Transverse colon (tissue), 4 donors: ENCODE measurements around the gene TMUB1. TPM values are rescaled to one million over a fixed set of nuclear protein-coding genes. Genes with fewer than 3 reads are reported as not detected.

ENCODE experiments used
- DNase-seq: peaks from one replicate; pipeline ENCODE4 v3.0.0-alpha.2; 2019
- H3K27ac ChIP-seq, 4 donors: fragments of 200-600 bp; sonication (generic); 2 replicates each; pipeline ENCODE4 v1.5.1; 2016 to 2018; ENCODE audit warnings: inconsistent platforms in 4 of 4
- H3K27me3 ChIP-seq: fragments of 200-600 bp; sonication (generic); 2 replicates; pipeline ENCODE4 v1.5.1; 2017; ENCODE audit warnings: inconsistent platforms
- H3K36me3 ChIP-seq, 4 donors: fragments of 200-600 bp; sonication (generic); 2 replicates each; pipeline ENCODE4 v1.5.1; 2017 to 2019; ENCODE audit warnings: inconsistent platforms in 4 of 4
- H3K4me1 ChIP-seq, 4 donors: fragments of 200-600 bp; sonication (generic); 2 replicates each; pipeline ENCODE4 v1.5.1; 2017 to 2020; ENCODE audit warnings: inconsistent platforms in 4 of 4
- H3K4me3 ChIP-seq, 4 donors: fragments of 200-600 bp; sonication (generic); 1 replicate in 1 of 4; 2 replicates in 3 of 4; pipeline versions ENCODE4 v1.5.1 to v1.6.1; 2017 to 2019; ENCODE audit warnings: inconsistent platforms in 4 of 4
- H3K9me3 ChIP-seq, 2 donors: fragments of 200-600 bp; sonication (generic); 2 replicates each; pipeline ENCODE4 v1.5.1; 2017 to 2019; ENCODE audit warnings: inconsistent platforms in 2 of 2
- EP300 ChIP-seq: sonication (generic); formaldehyde crosslinking; IDR thresholded peaks from one replicate; pipeline ENCODE4 v1.6.1; 2017; ENCODE audit warnings: antibody characterized with exemption, low read depth
- POLR2A ChIP-seq: fragments of 450-650 bp; IDR thresholded peaks from one replicate; pipeline ENCODE4 v1.6.1; 2016; ENCODE audit warnings: antibody characterized with exemption, mild to moderate bottlenecking, moderate library complexity
- POLR2AphosphoS5 ChIP-seq, 3 donors: sonication (generic); formaldehyde crosslinking; IDR thresholded peaks; one replicate each; pipeline ENCODE4 v1.6.1; 2016; ENCODE audit warnings: antibody characterized with exemption in 3 of 3
- WGBS, 2 donors: methylation state at CpG; one replicate each; pipeline ENCODE4 v1.1.5; 2018; ENCODE audit warnings: low coverage in 1 of 2; 5-methylcytosine and 5-hydroxymethylcytosine counted together
- in situ Hi-C, 4 donors: fragments of 200-750 bp; cut with MboI; loops; one replicate each; pipeline versions ENCODE4 v1.15.0 to v1.15.1; 2017; ENCODE audit warnings: low sequenced_read_pairs in 3 of 4, low pct_ligation_motif_present in 1 of 4, low pct_unique_long_range_greater_than_20kb in 1 of 4
- intact Hi-C: fragments of 100-400 bp; cut with DNase I; formaldehyde crosslinking; loops from one replicate; pipeline ENCODE4 v1.15.1; 2023; ENCODE audit warnings: low total_unique reads
- total RNA-seq, 4 donors: library from RNA; depleted of rRNA; stranded (reverse); fragments of >200 nt; gene quantifications; one replicate each; pipeline ENCODE4 v1.1.0, GENCODE V29; 2016
- TF ChIP-seq, protein P1 (sequence below), 5 experiments: fragments of 200-600 bp in 3 of 5; fragments of 450-650 bp in 2 of 5; sonication (generic) in 3 of 5; IDR thresholded peaks; 1 replicate in 2 of 5; 2 replicates in 3 of 5; pipeline ENCODE4 v1.5.1; 2016 to 2017; ENCODE audit warnings: antibody characterized with exemption in 5 of 5, inconsistent platforms in 3 of 5, mild to moderate bottlenecking in 2 of 5, moderate library complexity in 1 of 5

Gene TMUB1
- total RNA-seq, 4 donors from 2014 or later: 67.5 to 105 (median 85.9) TPM

DNA sequence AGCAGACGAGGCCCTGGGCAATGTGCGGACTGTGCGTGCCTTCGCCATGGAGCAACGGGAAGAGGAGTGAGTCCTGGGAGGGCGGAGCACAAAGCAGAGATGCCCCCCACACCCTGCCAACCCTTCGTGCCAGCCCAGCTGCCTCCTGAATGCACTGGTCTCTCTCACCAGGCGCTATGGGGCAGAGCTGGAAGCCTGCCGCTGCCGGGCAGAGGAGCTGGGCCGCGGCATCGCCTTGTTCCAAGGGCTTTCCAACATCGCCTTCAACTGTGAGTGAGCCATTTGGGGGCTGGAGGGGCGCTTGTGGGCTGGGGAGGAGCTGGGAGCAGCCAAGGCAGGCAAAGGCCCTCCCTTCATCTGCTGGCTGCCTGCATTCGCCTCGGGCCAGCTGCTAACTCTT is 47.4 kb downstream of the TMUB1 start:
- 96% methylated on average over 17 of the region's 17 CpGs; no CpG with 5 or more reads in 1 of the 2 donors for WGBS, 2 donors
- DNase-seq: no peak
- TF ChIP-seq EP300: no peak
- TF ChIP-seq, protein P1, sequence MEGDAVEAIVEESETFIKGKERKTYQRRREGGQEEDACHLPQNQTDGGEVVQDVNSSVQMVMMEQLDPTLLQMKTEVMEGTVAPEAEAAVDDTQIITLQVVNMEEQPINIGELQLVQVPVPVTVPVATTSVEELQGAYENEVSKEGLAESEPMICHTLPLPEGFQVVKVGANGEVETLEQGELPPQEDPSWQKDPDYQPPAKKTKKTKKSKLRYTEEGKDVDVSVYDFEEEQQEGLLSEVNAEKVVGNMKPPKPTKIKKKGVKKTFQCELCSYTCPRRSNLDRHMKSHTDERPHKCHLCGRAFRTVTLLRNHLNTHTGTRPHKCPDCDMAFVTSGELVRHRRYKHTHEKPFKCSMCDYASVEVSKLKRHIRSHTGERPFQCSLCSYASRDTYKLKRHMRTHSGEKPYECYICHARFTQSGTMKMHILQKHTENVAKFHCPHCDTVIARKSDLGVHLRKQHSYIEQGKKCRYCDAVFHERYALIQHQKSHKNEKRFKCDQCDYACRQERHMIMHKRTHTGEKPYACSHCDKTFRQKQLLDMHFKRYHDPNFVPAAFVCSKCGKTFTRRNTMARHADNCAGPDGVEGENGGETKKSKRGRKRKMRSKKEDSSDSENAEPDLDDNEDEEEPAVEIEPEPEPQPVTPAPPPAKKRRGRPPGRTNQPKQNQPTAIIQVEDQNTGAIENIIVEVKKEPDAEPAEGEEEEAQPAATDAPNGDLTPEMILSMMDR (IDR thresholded peaks at IDR 0.05): no peak
- no peak for TF ChIP-seq POLR2AphosphoS5 (IDR thresholded peaks at IDR 0.05)
- TF ChIP-seq POLR2A: no peak
- no peaks in the 10 kb centered on the region for H3K9me3 ChIP-seq
- no peaks in the 10 kb centered on the region for H3K27me3 ChIP-seq
- in situ Hi-C loops (loop anchor here in 1 of 4 donors (10.0 kb wide), 1 partner anchor 69 kb away; no protein-coding TSS in a partner anchor), intact Hi-C loops (no loop called here)
- H3K4me3 ChIP-seq: no peak overlapping the region
- H3K4me1 ChIP-seq: peaks cover 0 to 13% (median 9%) of the 10 kb centered on the region in 4 donors
- no peak overlapping the region for H3K27ac ChIP-seq
- H3K36me3 ChIP-seq: peaks cover 0 to 5% (median 2%) of the 10 kb centered on the region in 4 donors

DNA sequence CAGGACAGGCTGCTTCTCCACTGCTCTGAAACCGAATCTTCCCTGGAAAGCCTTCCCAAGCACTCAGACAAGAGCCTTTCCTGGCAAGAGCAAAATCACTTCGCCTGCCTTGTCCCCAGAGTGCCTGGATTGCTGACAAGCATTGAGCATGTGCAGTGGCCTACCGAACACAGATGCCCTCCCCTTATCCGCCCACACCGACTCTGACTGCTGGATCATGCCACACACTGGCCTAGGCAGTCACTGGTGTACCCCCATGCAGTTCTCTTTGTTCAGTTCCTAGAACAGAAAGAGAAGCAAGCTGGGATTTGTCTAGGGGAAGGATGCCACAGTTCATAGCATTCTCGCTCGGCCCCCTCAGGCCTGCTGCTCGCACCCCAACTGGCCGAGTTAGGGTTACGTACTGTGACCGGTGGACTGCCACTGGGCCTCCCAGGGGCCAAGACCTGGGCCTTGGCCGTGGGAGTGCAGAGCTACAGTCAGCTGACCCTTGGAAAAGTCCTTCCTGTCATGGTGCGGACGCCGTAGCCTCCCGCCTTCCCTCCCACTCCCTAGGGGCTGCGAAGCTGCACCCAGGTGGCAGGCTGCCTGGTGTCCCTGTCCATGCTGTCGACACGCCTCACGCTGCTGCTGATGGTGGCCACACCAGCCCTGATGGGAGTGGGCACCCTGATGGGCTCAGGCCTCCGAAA is 48.1 kb downstream of the TMUB1 start:
- intact Hi-C loops: no loop called here
- Histone ChIP-seq H3K27ac (no peak overlapping the region), H3K4me1 (peaks cover 0 to 13% (median 9%) of the 10 kb centered on the region in 4 donors), H3K9me3 (no peaks in the 10 kb centered on the region), H3K4me3 (no peak overlapping the region), H3K27me3 (no peaks in the 10 kb centered on the region), H3K36me3 (peaks cover 0 to 5% (median 2%) of the 10 kb centered on the region in 4 donors)
- 93% methylated on average over 16 of the region's 21 CpGs; no CpG with 5 or more reads in 1 of the 2 donors for WGBS, 2 donors
- no peak for DNase-seq
- TF ChIP-seq POLR2A (no peak), EP300 (no peak), POLR2AphosphoS5 (IDR thresholded peaks at IDR 0.05) (no peak)
- TF ChIP-seq, protein P1 (IDR thresholded peaks at IDR 0.05): no peak
- in situ Hi-C loops: loop anchor here in 1 of 4 donors (10.0 kb wide), 1 partner anchor 70 kb away; no protein-coding TSS in a partner anchor

DNA sequence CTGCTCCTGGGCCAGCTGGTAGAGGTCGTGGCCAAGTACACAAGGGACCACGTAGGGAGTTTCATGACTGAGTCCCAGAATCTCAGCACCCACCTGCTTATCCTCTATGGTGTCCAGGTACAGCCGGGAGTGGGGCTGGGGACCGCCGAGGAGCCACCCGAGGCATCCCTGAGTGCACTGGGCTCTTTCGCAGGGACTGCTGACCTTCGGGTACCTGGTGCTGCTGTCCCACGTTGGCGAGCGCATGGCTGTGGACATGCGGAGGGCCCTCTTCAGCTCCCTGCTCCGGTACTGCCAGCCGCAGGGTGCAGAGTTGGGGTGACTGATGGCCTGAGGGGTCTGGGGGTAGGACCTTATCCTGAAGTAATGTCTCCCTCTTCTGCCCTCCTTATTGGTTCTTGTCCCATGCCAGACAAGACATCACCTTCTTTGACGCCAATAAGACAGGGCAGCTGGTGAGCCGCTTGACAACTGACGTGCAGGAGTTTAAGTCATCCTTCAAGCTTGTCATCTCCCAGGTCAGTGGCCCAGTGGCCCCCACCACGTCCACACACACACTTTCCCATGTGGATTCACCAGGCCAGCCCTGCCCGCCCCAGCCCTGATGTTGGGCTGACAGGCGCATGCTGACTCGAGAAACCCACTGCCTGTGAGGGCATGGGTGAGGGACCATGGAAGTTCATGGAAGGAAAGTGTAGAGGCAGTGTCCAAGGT is 48.8 kb downstream of the TMUB1 start:
- WGBS, 2 donors: 91% methylated on average over 21 of the region's 21 CpGs; no CpG with 5 or more reads in 1 of the 2 donors
- Histone ChIP-seq H3K4me1 (peaks cover 0 to 16% (median 7%) of the 10 kb centered on the region in 4 donors), H3K27ac (no peak overlapping the region), H3K9me3 (no peaks in the 10 kb centered on the region), H3K27me3 (no peaks in the 10 kb centered on the region), H3K36me3 (peaks cover 0 to 5% (median 2%) of the 10 kb centered on the region in 4 donors), H3K4me3 (no peak overlapping the region)
- in situ Hi-C loops: loop anchor here in 1 of 4 donors (10.0 kb wide), 1 partner anchor 70 kb away; no protein-coding TSS in a partner anchor
- intact Hi-C loops: no loop called here
- DNase-seq: no peak
- TF ChIP-seq POLR2A (no peak), POLR2AphosphoS5 (IDR thresholded peaks at IDR 0.05) (no peak), EP300 (no peak)
- TF ChIP-seq, protein P1 (IDR thresholded peaks at IDR 0.05): no peak

DNA sequence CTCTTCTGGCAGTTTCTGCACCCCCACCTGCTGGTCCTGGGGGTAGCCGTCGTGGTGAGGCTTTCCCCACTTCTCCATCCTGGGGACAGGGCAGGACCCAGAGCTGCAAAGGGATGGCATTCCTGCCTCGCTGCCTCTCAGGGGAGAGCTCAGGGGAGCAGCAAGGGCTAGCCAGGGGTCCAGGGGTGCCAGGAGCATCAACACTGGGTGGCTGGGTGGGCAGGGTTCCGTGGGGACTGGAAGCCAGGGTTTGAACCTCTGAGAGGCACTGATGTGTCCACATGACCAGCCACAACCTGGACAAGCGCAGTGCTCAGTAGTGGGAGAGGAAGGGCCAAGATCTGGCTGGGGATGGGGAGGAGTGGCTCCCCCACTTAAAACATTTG is 49.4 kb downstream of the TMUB1 start:
- Histone ChIP-seq H3K27ac (no peak overlapping the region), H3K36me3 (peaks cover 0 to 5% (median 2%) of the 10 kb centered on the region in 4 donors), H3K4me1 (peaks cover 0 to 16% (median 8%) of the 10 kb centered on the region in 4 donors), H3K27me3 (no peaks in the 10 kb centered on the region), H3K9me3 (no peaks in the 10 kb centered on the region), H3K4me3 (no peak overlapping the region)
- WGBS, 2 donors: 94% methylated on average over 5 of the region's 5 CpGs; no CpG with 5 or more reads in 1 of the 2 donors
- in situ Hi-C loops (loop anchor here in 1 of 4 donors (10.0 kb wide), 1 partner anchor 71 kb away; no protein-coding TSS in a partner anchor), intact Hi-C loops (no loop called here)
- no peak for DNase-seq
- TF ChIP-seq EP300 (no peak), POLR2AphosphoS5 (IDR thresholded peaks at IDR 0.05) (no peak), POLR2A (no peak)
- TF ChIP-seq, protein P1 (IDR thresholded peaks at IDR 0.05): no peak
